A673 (cell line): Measurements from ENCODE around the gene AOPEP. TPM values are rescaled to one million over a fixed set of nuclear protein-coding genes. Genes with fewer than 3 reads are reported as not detected.

ENCODE experiments used
- BruUV-seq: library from RNA; stranded (reverse); fragments of 400-500 nt; replicated peaks from 2 replicates; lab custom pipeline; 2021; lab: Mats Ljungman, UMichigan
- CTCF ChIA-PET: fragments of 300-600 bp; sonication (Branson Sonifier 250); formaldehyde crosslinking; loops from one replicate; lab custom pipeline; 2022; ENCODE audit warnings: antibody characterized with exemption; lab: Charles Lee
- POLR2A ChIA-PET: fragments of 300-600 bp; sonication (Branson Sonifier 250); formaldehyde crosslinking; loops from one replicate; lab custom pipeline; 2022; ENCODE audit warnings: antibody characterized with exemption; ENCODE audit not compliant: low non-redundant PET; lab: Charles Lee
- DNase-seq: peaks from one replicate; pipeline ENCODE4 v3.0.0-alpha.2; 2015; ENCODE audit warnings: low spot score
- H3K27ac ChIP-seq: fragments of 200-600 bp; sonication (generic); 2 replicates; pipeline ENCODE4 v1.5.1; 2016; ENCODE audit warnings: mixed run types, low read depth, mild to moderate bottlenecking, mixed read lengths, antibody characterized with exemption, low read length; ENCODE audit not compliant: poor library complexity, severe bottlenecking
- H3K27me3 ChIP-seq: fragments of 200-600 bp; sonication (generic); replicated peaks from 2 replicates; pipeline ENCODE4 v1.6.1; 2017; ENCODE audit warnings: mixed run types, low read depth, mild to moderate bottlenecking, mixed read lengths, antibody characterized with exemption, low read length; ENCODE audit not compliant: insufficient read depth, poor library complexity
- H3K36me3 ChIP-seq: fragments of 200-600 bp; sonication (generic); 2 replicates; pipeline ENCODE4 v1.6.1; 2016; ENCODE audit warnings: mixed run types, mild to moderate bottlenecking, mixed read lengths, antibody characterized with exemption, low read length; ENCODE audit not compliant: insufficient read depth, poor library complexity, severe bottlenecking
- H3K4me1 ChIP-seq: fragments of 200-600 bp; sonication (generic); 2 replicates; pipeline ENCODE4 v1.6.1; 2017; ENCODE audit warnings: mixed run types, mild to moderate bottlenecking, mixed read lengths, antibody characterized with exemption, low read length; ENCODE audit not compliant: insufficient read depth, poor library complexity, severe bottlenecking
- H3K4me3 ChIP-seq: fragments of 200-600 bp; sonication (generic); 2 replicates; pipeline ENCODE4 v1.5.1; 2016; ENCODE audit warnings: low read depth, mixed run types, mild to moderate bottlenecking, mixed read lengths, low read length; ENCODE audit not compliant: poor library complexity, severe bottlenecking
- H3K9me3 ChIP-seq: fragments of 200-600 bp; sonication (generic); 2 replicates; pipeline ENCODE4 v1.6.1; 2016; ENCODE audit warnings: mixed run types, low read depth, mild to moderate bottlenecking, mixed read lengths, antibody characterized with exemption, low read length; ENCODE audit not compliant: poor library complexity, severe bottlenecking
- EZH2 ChIP-seq: fragments of 200-600 bp; sonication (generic); IDR thresholded peaks from 2 replicates; pipeline ENCODE4 v1.6.1; 2017; ENCODE audit warnings: borderline replicate concordance, low read depth, mild to moderate bottlenecking, mixed read lengths, antibody characterized with exemption, low read length; ENCODE audit not compliant: poor library complexity, severe bottlenecking
- intact Hi-C: fragments of 100-400 bp; cut with micrococcal nuclease; formaldehyde crosslinking; loops from one replicate; pipeline ENCODE4 v1.10.0; 2022; ENCODE audit not compliant: unreplicated experiment
- total RNA-seq: library from RNA; stranded (reverse); gene quantifications from 2 replicates; pipeline ENCODE4 v1.2.3, GENCODE V29; 2021
- TF ChIP-seq, protein P1 (sequence below): fragments of 300-800, 200-600 bp; sonication (generic); conservative IDR thresholded peaks from 2 replicates; pipeline ENCODE4 v1.5.1; 2017; ENCODE audit warnings: low read depth, mild to moderate bottlenecking, antibody characterized with exemption, low read length, moderate library complexity, mixed read lengths

AOPEP gene
- total RNA-seq, 1 experiment from 2014 or later: 17.5 TPM

DNA sequence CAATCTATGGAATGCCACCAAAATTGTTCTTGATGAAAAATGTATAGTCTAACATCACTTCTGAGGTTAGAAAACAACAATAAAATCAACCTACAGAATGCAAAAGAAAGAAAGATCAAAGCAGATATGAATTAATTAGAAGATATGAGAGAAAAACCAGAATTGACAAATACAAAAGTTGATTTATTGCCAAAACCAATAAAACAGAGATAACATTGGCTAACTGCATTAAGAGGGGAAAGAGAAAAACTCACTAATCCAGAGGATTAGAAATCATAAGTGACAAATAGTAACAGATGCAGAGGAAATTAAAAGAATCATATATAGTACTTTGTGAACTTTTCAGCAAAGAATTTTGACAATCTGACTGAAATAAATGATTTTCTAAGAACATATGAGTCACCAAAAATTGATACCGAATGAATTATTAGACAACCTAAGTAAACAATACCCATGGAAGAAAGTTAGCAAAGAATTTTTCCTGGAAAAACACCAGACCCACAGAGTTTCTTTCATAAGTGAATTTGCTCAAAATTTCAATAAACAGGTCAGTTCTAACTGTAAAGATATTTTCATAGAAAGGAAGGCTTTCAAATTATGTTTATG is 167.7 kb downstream of the AOPEP start:
- no peaks in the 10 kb centered on the region for H3K36me3 ChIP-seq
- ChIA-PET CTCF (no interaction called here), POLR2A (no interaction called here)
- BruUV-seq: no TSS peak
- no peak overlapping the region for H3K27ac ChIP-seq
- H3K4me1 ChIP-seq: peaks cover 8% of the 10 kb centered on the region
- no peak for DNase-seq
- no peak for TF ChIP-seq EZH2
- TF ChIP-seq, protein P1, sequence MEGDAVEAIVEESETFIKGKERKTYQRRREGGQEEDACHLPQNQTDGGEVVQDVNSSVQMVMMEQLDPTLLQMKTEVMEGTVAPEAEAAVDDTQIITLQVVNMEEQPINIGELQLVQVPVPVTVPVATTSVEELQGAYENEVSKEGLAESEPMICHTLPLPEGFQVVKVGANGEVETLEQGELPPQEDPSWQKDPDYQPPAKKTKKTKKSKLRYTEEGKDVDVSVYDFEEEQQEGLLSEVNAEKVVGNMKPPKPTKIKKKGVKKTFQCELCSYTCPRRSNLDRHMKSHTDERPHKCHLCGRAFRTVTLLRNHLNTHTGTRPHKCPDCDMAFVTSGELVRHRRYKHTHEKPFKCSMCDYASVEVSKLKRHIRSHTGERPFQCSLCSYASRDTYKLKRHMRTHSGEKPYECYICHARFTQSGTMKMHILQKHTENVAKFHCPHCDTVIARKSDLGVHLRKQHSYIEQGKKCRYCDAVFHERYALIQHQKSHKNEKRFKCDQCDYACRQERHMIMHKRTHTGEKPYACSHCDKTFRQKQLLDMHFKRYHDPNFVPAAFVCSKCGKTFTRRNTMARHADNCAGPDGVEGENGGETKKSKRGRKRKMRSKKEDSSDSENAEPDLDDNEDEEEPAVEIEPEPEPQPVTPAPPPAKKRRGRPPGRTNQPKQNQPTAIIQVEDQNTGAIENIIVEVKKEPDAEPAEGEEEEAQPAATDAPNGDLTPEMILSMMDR: no peak
- H3K27me3 ChIP-seq: no peaks in the 10 kb centered on the region
- peaks cover 10% of the 10 kb centered on the region for H3K9me3 ChIP-seq
- H3K4me3 ChIP-seq: no peak overlapping the region
- intact Hi-C loops: no loop called here

DNA sequence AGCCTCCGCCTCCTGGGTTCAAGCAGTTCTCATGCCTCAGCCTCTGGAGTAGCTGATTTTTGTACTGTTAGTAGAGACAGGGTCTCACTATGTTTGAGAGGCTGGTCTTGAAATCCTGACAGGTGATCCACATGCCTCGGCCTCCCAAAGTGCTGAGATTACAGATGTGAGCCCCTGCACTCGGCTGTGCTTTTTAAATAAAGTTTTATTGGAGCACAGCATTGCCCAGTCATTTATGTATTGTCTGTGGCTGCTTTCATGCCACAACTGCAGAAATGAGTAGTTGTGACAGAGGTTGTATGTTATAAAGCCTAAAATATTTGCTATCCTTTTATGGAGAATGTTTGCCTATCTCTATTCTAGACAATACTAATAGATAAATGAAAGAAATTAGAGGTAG is 169.2 kb downstream of the AOPEP start:
- no peaks in the 10 kb centered on the region for H3K27me3 ChIP-seq
- peaks cover 6% of the 10 kb centered on the region for H3K9me3 ChIP-seq
- no TSS peak for BruUV-seq
- TF ChIP-seq, protein P1: no peak
- no peak for TF ChIP-seq EZH2
- peaks cover 8% of the 10 kb centered on the region for H3K4me1 ChIP-seq
- DNase-seq: no peak
- POLR2A ChIA-PET: no interaction called here
- H3K27ac ChIP-seq: no peak overlapping the region
- CTCF ChIA-PET: no interaction called here
- H3K36me3 ChIP-seq: no peaks in the 10 kb centered on the region
- intact Hi-C loops: no loop called here
- no peak overlapping the region for H3K4me3 ChIP-seq

DNA sequence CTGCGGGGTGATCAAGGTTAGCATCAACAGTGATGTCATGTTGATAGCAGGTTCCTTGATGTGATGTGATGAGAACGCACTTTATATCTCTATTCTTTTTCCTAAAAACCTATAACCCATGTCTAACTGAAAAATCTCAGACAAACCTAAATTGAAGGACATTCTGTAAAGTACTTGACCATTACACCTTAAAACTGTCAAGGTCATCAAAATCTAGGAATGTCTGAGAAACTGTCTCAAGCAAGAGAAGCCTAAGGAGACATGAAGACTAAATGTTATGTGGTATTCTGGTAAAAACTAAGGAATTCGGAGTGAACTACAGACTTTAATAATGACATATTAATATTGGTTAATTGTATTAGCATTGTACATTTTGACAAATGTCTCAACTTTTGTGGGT is 170.0 kb downstream of the AOPEP start:
- intact Hi-C loops: no loop called here
- Histone ChIP-seq H3K9me3 (no peaks in the 10 kb centered on the region), H3K36me3 (no peaks in the 10 kb centered on the region), H3K4me3 (no peak overlapping the region), H3K4me1 (peaks cover 8% of the 10 kb centered on the region), H3K27me3 (no peaks in the 10 kb centered on the region), H3K27ac (no peak overlapping the region)
- BruUV-seq: no TSS peak
- POLR2A ChIA-PET: no interaction called here
- CTCF ChIA-PET: no interaction called here
- TF ChIP-seq, protein P1: no peak
- TF ChIP-seq EZH2: no peak
- DNase-seq: no peak
